ENCODE results near the gene LIX1L.

Gene LIX1L

GRCh38 chr1:145891587-145892485, 66.0 kb downstream of the LIX1L start:
- DNase-seq = peak; percentile 100

DNA sequence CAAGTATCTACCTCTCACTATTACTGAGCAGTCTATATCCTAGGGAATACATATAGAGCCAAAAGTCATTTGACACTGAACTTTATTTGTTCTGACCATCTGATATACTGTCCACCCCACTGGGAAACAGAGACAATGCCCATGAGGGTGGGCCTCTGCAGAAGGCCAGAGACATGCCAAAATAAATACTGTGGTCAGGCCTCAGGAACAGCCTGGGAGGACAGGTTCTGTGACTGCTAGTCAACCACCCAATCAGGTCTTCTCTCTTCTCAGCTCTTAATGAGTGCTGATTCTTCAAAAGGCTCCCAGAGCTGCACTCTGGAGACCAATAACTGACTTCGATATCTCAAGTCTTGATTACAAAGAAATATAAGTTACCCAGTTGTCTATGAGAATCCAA, 66.7 kb downstream of the LIX1L start:
- DNase-seq = peak; percentile 13

DNA sequence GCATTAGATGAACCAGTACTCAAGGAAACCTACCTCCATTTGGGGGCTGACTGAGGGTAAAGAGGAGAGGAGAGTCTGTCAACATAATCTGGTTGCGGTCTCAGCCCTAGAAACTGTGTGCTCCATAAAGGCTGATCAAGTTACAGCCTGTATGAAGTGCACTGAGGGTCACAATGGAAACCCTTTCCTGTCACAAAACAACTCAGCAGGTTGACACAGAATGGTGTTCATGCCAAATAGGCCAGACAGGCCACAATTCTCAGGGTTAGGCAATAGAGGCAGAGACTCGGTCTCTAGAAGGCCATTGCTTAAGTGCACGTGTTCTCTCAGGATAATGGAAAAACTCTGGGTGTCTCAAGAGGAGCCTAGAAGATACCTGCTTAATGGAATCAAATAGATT, 68.1 kb downstream of the LIX1L start:
- no peak for DNase-seq

- no peak for DNase-seq
Observed at GRCh38 chr1:145887631-145888030, 70.2 kb downstream of the LIX1L start.

DNA sequence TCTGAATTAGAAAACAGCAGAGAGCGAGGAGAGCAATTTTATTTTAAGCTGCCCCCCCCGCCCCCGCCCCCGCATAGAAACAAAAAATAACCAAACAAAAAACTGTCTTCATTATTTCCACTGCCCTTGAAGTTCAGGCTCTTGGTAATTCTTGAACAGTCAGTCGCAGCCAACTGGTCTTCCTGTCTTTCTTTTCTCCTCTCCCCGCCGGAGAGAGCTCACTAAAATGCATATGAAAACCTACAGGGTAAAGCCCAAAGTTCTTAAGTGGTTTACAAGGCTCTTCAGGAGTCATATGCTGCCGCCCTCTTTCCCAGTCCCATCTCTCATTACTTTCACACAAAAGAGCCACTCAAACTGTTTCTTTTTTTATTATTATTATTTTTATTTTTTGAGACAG, 71.0 kb downstream of the LIX1L start:
- no peak for DNase-seq

DNA sequence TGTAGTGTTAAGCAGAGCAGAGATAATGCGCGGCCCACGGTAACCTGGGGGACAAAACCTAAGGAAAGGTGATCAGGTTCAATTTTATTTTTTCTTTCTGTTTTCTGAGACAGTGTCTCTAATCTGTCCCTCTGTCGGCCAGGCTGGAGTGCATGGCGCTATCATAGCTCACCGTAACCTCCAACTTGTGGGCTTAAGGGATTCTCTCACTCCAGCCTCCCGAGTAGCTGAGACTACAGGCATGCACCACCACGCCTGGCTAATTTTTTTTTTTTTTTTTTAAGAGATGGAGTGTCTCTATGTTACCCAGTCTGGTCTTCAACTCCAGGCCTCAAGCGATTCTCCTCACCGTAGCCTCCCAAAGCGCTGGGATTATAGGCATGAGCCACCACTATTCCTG, 71.4 kb downstream of the LIX1L start:
- DNase-seq = no peak

GRCh38 chr1:145885738-145886287, 72.0 kb downstream of the LIX1L start, which contains the start of gene ANKRD35:
Gene ANKRD35 (minus strand): TSS chr1:145885866. CDS start chr1:145885758, 108 bp downstream.
- DNase-seq = peak; percentile 48

GRCh38 chr1:145884675-145885074, 73.1 kb downstream of the LIX1L start:
- peak; percentile 48 for DNase-seq
